HG02852 (cell line): Measurements from ENCODE around the gene KLC4.
"Not testable (repeated sequence)": the region's sequence is repeated elsewhere in the genome, so short reads cannot be mapped to it uniquely, and the experiment has no call there.

ENCODE experiments used
- ATAC-seq: cut with Tn5 transposase; IDR thresholded peaks from one replicate; pipeline ENCODE4 v1.9.1; 2021; ENCODE audit warnings: mild to moderate bottlenecking, moderate library complexity; ENCODE audit not compliant: unreplicated experiment

Gene KLC4

DNA sequence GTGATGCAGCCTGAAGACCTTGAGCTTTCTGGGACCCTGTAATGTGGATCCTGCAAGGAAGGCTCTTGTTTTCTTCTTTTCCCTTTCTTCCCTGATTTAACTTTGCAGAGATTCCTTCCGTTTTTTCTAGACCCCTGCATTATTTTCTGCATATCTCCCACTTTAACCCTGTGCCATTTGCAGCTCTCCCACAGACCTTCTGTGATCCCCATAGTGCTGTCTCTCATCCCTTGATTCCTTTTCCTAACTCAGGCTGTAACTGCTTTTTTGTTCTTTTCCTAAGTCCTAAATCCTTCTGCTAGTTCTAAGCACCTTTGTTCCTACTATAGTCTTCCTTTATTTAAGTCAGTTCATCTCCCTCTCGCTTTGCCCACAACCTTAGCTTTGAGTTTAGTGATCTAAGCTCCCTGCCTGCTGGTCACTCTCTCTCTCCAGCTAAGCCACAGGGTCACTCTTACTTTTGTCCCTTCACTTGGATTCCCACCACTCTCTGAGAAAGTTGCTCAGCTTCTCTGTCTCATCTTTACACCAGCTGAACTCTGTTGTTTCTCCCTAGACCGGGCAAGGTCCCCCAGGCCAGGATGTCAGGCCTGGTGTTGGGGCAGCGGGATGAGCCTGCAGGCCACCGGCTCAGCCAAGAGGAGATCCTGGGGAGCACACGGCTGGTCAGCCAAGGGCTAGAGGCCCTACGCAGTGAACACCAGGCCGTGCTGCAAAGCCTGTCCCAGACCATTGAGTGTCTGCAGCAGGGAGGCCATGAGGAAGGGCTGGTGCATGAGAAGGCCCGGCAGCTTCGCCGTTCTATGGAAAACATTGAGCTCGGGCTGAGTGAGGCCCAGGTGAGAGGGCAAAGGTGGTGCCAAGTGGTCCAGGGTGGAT, 1.6 kb downstream of the KLC4 start:
- no peak for ATAC-seq

DNA sequence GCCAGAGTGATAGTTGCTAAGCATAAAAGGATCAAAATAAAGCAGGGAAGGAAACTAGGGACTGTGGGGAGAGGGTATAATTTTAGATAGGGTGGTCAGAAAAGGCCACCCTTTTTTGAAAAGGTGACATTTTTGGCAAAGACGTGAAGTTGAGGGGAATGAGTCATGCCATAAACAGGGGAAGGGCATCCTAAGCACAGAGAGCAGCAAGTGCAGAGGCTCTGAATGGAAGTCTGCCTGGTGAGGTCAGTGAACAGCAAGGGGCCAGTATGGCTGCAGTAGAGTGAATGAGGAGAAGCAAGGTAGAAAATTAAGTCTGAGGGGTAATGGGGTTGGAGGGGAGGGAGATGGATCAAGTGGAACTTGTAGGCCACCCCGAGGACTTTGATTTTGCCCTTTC, 2.4 kb downstream of the KLC4 start:
- ATAC-seq: no peak

DNA sequence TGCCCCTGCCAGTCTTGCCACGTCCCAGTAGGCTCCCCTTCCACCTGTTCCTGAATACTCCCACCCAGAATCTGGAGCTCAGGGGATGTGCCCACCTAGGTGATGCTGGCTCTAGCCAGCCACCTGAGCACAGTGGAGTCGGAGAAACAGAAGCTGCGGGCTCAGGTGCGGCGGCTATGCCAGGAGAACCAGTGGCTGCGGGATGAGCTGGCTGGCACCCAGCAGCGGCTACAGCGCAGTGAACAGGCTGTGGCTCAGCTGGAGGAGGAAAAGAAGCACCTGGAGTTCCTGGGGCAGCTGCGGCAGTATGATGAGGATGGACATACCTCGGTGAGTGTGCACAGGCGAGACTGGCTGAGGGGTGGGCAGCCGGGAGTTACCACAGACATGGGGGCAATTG, 3.4 kb downstream of the KLC4 start:
- ATAC-seq: no peak

DNA sequence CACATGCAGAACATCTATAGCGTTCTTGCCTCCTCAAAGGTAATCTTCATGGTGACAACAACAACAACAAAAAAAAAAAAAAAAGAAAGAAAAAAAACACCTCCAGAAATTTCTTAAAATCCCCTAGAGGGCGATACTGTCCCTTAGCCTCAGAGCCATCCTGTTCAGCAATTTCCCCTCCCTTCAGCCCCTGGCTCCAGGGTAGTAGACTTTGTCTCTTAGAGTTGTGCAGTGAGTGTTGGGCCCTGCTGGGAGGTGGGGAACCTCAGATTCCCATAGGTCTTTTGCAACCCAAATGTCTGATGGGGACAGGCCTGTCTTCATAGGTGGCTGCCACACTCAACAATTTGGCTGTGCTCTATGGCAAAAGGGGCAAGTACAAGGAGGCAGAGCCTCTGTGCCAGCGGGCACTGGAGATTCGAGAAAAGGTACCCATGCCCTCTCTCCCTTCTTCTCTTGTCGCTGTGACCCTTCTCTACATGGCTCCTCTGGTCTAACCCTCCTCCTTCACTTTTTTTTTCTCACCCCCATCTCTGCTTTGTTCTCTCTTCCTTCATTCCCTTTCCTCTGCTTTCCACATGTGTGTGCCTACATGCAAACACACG, 10.7 kb downstream of the KLC4 start:
- ATAC-seq: no peak

DNA sequence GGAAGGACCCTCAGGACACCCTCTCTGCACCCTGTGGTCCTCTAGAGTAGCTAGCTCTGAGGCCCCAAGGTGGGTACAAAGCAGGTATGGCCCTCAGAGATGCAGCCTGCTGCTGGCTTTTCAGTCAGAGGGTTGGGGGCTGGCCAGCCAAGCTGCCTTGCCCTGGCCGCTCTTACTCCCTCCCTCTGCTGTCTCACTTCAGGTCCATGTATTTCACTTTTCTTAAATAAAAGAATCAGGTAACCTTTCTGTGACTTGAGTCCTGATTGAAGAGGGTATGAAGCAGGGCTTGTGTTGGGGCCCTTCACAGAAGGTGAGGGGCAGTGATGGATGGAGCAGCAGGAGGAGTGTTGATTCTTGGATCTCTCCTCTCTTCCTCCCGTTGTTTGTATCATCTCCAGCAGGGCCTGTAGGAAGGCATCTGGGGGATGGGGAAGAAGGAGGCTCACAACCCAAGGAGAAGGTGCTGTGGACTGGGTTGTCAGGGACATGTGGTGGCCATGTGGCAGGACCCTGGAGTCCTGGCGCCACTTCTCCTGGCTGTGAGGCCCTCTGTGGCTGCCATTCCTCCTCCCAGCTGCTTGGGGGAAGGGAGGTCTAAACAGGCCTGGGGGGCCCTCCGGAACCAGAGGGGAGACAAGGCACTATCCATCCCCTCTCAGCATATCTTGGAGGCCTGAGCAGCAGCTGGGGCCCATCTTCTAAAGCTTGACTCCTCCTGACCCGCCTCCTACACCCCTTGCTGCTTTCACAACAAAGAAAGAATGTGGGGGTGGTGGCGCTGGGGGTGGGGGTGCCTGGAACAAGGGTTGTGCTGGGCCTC, 15.6 kb downstream of the KLC4 start:
- ATAC-seq: no peak

DNA sequence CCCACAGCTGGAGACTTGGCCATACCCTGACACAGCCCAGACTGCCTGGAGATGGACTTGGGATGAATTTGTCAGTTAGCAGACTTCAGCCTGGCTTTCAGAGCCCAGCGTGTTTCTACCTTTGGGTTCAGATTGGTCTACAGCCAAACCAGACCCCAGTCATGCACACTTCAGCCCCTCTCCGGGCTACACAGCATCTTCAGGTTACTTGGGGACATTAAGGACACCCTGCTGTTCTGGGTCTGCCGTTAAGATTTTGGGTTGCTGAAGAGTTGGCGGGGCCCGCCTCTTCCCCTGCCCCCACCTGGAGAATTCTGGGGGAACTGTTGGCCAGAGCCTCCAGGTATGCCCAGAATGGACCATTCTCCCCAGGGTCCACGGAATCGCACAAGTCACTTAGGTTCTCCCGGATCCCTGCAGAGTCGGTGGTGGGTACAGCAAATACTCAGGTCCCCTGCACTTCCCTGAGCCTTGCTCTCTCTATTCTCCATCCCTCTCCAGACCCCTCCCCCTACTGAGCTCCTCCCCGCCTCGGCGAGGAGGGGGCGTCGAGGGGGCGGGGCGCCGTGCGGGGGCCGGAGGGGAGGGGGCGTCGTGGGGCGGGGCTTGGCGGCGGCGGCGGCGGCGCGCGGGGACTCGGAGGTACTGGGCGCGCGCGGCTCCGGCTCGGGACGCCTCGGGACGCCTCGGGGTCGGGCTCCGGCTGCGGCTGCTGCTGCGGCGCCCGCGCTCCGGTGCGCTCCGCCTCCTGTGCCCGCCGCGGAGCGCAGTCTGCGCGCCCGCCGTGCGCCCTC, 16.4 kb downstream of the KLC4 start, which contains the start of gene PTK7:
Gene PTK7, plus strand, starts transcription at position 645 of the 794 bp plus-strand sequence. CDS start 175 bp downstream, outside the sequence.
- no peak for ATAC-seq

DNA sequence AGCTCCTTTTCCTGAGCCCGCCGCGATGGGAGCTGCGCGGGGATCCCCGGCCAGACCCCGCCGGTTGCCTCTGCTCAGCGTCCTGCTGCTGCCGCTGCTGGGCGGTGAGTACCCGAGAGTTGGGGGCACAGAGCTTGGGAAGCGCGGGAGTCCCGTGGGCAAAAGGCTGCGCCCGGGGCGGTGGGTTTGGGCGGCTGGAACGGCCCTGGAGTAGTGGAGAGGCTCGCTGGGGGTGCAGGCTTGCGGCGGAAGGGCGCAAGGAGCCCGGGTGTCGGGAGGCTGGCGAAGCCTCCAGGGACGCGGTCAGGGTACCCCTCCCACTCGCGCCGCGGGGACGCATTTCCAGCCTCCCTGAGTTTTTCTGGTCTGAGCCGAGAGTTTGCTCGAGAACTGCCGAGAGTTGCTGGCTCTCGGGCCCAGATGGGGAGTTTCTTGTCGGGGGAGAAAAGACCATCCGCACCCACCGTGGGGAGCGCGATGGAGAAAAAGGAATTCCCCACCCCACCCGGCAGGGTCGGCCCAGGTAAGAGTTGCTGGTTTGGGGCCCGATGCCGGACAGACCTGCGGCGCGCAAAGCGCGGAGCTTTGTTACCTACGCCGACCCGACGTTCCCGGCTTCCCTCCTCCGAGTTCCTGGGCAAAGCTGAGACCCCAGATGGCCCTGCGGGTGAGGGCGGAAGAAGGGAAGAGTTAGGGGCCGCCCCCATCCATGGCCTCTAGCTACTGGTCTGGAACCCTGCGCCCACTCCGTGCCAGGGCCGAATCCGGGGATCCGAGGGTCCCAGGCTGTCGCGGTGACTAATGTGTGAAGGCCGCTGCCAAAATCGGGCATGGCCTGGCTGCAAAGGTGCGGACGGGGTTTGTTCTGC, 17.3 kb downstream of the KLC4 start:
- ATAC-seq: no peak

DNA sequence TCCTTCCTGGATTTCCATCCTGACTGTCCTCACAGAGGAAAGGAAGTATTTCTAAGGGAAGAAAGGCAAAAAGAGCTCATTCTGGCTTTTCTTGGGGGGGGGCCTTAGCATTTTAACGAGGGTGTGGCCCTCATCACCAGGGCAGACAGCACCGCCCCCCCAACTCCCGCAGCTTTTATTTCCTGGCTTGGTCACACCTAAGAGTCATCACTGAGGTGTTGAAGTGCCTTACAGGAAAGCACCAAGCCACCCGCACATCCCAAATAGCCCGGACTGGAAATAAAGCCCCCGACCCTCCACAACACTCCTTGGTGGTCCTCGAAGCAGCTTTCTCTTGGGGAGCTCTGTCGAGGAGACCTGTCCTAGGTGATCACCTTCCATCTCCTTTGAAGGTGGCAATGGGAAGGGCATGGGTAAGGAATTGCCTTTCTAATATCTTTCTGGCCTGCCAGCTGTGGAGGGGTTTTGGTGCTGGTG, 17.9 kb downstream of the KLC4 start:
- no peak for ATAC-seq

DNA sequence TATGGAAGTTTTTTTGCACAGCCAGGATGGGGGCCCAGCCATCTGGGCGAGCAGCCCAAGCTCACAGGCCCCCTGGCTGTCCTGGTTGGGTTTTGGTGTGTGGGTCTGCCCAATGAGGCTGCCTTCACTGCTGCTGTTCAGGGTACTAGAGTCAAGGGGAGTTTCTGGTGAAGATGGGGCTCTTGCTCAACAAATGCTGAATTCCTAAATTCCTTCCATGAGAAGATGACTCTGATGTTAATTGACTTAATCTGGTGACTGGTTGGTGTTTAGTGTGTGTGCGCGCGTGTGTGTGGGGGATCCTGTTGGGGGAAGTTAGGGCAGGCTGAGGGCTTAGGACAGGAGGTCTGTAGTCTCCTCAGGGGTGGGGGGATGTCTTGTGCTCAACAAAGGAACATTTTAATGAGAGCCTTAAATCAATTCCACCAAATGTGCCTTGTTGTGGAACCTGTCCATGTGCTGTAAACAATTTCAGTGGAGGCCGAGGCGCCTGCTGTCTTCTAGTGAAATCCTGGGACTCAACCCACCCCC, 18.6 kb downstream of the KLC4 start:
- ATAC-seq: no peak

DNA sequence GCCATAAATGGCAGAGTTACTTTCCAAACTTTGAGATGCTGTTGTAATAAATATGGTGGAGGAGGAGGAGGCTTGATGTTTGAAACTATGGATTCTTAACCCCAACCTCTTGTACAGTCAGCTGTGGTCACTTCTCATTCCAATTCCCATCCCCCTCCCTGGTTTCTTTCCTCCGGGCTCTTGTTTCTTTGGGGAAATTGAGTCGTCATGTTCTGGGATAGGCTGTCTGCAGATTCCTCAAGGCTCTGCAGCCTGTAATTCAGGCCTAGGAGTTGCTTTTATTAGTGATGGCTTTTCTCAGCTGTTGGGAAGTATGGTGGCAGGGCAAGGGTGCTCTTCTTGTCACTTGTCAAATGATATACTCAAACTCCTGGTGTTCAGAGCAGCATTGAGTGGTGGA, 19.3 kb downstream of the KLC4 start:
- no peak for ATAC-seq

DNA sequence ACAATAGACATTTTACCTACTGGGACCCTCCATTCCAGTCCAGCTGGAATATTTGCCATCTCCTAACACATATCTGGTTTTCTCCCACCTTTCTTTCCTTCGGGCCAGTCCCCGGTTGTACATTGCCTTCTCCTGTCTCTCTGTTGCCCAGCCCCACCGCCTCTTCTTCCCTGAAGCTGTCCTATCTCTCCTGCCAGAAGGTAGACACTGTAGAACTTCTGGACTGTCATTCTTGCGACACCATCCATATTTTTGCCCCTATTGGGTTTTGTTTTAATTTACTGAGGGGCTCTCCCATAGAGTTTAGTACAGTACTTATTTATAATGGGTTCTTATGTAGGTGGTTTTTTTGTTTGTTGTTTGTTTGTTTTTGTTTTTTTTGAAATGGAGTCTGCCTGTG, 21.6 kb downstream of the KLC4 start:
- no peak for ATAC-seq

DNA sequence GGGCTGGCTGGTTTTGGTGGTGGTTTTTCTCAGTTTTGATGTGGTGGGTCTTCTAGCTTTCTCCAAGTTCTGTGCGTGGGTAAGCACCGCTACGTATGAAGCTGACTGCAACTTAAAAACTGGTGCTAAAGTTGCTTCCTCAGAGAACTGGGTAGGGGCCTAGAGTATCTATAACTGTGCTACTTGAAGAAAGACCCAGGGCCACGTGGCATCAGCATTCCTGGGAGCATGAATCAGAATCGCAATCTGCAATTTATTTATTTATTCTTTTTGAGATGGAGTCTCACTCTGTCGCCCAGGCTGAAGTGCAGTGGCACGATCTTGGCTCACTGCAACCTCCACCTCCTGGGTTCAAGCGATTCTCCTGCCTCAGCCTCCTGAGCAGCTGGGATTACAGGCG, 22.5 kb downstream of the KLC4 start:
- not testable (repeated sequence) for ATAC-seq

DNA sequence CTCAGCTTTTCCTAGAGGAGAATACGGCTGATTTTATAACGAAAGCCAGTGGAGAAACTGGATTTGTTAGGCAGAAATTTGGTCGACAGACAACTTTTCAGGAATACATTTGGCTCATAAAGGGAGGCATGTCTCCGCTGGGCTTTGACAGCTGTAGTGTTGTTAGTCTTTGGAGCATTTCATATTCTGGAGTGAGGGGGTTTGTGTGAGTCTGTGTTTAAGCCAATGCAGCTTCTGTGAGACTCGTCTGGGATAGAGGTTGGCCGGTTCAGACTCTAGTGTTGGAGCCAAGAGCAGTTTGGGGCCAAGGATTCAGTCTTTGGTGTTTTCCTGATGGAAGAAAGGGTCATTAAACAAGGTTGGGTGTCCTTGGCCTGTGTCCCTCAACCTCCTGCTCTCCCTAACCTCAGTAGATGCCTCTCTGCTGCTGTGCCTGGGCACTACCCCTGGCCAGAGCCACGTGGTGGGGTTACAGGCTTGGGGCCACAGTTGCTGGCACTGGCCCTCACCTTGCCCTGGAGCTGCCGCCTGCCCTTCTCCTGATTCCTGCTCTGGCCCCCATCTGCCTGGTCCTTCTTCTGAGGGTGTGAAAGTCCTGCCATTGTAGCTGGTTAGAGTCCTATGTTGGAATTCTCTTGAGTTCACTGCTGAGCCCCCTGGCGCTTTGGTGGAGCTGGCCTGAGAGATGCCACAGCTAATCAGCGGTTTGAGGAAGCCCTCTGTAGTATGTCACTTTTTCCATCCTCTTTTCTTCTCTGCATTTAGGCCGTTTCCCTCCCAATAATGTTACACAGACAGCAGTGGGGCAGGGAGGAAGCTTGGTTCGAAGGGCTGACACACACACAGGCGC, 23.6 kb downstream of the KLC4 start:
- no peak for ATAC-seq

DNA sequence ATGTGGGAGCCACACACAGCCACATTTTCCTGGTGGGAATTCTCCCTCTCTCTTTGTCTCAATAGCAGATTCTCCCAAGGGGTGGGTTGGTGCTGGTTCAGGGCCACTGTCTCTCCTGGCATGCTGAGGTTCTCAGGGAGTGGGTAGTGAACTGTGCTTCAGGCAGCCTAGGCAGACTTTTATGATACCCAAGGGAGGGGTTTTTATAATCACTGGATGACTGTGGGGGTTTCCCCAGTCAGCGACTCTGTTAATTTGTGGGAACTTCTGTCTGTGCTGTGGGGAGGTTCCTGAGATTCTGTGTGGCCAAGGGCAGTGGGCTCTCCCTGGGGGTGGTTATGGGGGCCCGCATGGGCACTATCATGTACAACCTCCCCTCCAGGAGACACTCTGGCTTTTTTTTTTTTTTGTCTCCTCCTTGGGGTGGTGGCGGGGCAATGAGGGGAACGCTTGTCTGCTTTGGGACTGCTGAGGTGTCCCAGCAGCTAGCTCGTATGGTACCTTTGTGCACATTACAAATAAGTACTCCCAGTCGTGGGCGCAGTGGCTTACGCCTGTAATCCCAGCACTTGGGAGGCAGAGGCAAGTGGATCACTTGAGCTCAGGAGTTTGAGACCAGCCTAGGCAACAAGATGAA, 26.7 kb downstream of the KLC4 start:
- ATAC-seq: no peak

DNA sequence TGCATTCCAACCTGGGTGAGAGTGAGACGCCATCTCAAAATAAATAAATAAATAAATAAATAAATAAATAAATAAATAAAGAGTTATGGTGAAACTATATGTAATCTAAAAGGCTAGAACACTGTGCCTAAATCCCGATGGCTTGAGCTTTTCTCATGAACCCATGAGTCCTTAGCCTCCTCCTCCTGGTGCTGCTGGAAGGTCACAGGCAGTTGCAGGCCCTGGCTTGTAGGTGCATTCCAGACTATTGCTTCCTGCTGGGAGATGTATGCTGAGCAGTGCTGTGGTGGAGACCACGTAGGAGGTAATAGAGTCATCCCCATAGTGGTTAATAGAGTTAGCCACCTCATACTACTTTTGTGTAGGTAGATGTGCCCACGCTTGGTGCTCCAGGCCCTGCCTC, 29.2 kb downstream of the KLC4 start:
- no peak for ATAC-seq

DNA sequence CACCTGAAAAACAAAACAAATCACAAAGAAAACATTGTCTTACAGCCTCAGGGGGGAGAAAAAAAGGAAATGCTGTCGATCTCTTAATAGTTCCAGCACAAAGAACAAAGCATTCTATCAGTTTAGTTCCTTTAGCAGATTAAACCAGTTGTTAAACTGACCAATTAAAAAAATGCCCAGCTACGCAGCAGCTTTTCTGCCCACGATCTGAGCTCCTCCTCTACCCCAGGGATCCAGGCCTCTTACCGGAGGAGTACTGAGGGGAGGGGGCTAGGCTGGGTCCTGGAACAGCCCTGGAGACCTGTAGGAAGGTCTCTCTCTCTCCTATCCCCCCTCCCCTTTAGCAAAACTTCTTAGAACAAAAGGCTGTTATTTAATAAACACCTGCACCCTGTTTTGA, 30.0 kb downstream of the KLC4 start:
- no peak for ATAC-seq

DNA sequence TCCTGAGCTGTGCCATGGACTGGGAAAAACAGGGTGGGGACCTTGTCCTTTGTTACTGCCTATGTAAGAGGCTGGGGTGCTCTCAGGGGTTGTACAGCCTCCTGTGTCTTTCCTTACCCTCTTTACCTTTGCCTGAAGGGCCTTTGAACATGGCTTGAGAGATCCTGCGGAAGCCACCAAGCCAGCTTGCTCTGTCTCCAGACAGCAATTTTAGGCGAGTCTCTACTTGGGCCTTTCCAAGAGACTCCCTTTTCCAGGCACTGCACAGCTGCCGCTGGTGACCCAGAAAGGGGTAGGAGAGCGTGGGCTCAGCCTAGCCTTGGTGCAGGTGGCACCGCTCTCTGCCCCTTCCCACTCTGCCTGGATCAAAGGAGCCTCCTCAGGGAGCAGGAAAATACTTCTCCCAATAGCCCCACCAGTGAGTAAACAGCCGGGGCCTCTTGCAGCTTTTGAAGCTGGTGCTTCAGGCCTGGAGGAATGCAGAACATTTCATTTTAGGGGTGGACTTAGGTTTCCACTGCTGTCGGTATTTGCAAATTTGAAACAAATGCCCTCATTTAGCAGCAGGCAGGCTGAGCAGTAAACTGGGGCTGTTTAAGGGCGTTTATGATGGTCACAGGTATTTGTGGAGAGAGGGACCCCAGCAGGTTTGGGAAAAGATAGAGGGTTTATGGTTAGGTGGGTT, 30.6 kb downstream of the KLC4 start:
- ATAC-seq: no peak
